ENCODE data around the gene UGT1A4. TPM values are rescaled to one million over a fixed set of nuclear protein-coding genes. Genes with fewer than 3 reads are reported as not detected.
A peak's percentile ranks its signal among the peaks of the same experiment; 100 is the strongest.

Gene UGT1A4
- total and polyA plus RNA-seq, 2 of the 8 experiments (the other 6 are each of a cell fraction or from before 2014, with no cell fraction given): not detected

GRCh38 chr2:233807966-233808935, 89.7 kb downstream of the UGT1A4 start:
- Histone ChIP-seq H3K4ac (replicated peaks; ENCODE audit: insufficient read length, low read depth, low read length) (no peak overlapping the region), H4K5ac (ENCODE audit: insufficient read length, low read depth, low read length) (no peak overlapping the region), H2BK5ac (ENCODE audit: low read depth, low read length) (no peak overlapping the region), H2AK5ac (ENCODE audit: low read depth, low read length) (no peak overlapping the region), H3K79me1 (ENCODE audit: low read depth, low read length) (no peaks in the 10 kb centered on the region), H3K23ac (ENCODE audit: insufficient read length) (no peak overlapping the region), H4K20me1 (replicated peaks in 1 of 2; ENCODE audit: control insufficient read depth in 1 of 2, insufficient read depth in 2 of 2, low read length in 2 of 2) (no peaks in the 10 kb centered on the region), H3K9ac (replicated peaks in 1 of 4; ENCODE audit: extremely low read depth in 1 of 4, low read depth in 3 of 4, low read length in 3 of 4) (no peak overlapping the region), H3K27ac (ENCODE audit: low read depth, low read length) (no peak overlapping the region), H3K4me3 (ENCODE audit: extremely low read depth in 1 of 4, insufficient read depth in 2 of 4, low read depth in 3 of 4, low read length in 4 of 4) (no peak overlapping the region), H3K23me2 (ENCODE audit: low read depth, low read length) (no peaks in the 10 kb centered on the region), H4K91ac (replicated peaks; ENCODE audit: insufficient read length, low read length) (no peak overlapping the region), H3K9me3 (ENCODE audit: insufficient read depth in 2 of 2, low read depth in 1 of 2, low read length in 1 of 2) (peaks cover 0 to 4% of the 10 kb centered on the region in 2 experiments; a peak in 2 of 4 replicates), H3K14ac (ENCODE audit: insufficient read length) (no peak overlapping the region), H3K56ac (replicated peaks; ENCODE audit: insufficient read length, low read depth, low read length) (no peak overlapping the region), H3K36me3 (ENCODE audit: control insufficient read depth in 2 of 4, insufficient read depth in 4 of 4, low read length in 3 of 4) (no peaks in the 10 kb centered on the region), H2BK12ac (ENCODE audit: low read depth, low read length) (0 out of 2 replicates have a peak overlapping the region, but pooled peaks have one; percentile 27), H2BK15ac (ENCODE audit: low read length) (no peak overlapping the region), H2BK120ac (replicated peaks; ENCODE audit: low read depth, low read length) (no peak overlapping the region), H3K4me2 (ENCODE audit: insufficient read depth in 1 of 2, low read depth in 2 of 2, low read length in 2 of 2) (no peak overlapping the region), H3K79me2 (ENCODE audit: control insufficient read depth in 1 of 2, insufficient read depth in 2 of 2, low read length in 2 of 2) (no peaks in the 10 kb centered on the region), H2BK20ac (ENCODE audit: low read length) (no peak overlapping the region), H4K8ac (ENCODE audit: extremely low read depth, insufficient read depth, low read length) (no peak overlapping the region), H2AFZ (ENCODE audit: low read length) (no peak overlapping the region), H3K18ac (ENCODE audit: extremely low read depth, low read length) (no peak overlapping the region), H3K27me3 (replicated peaks in 1 of 4; ENCODE audit: control insufficient read depth in 3 of 4, extremely low read depth in 1 of 4, insufficient read depth in 3 of 4, low read length in 3 of 4) (no peaks in the 10 kb centered on the region), H3K4me1 (replicated peaks in 1 of 4; ENCODE audit: control insufficient read depth in 3 of 4, insufficient read depth in 4 of 4, low read length in 3 of 4) (no peaks in the 10 kb centered on the region)
- 79% methylated on average over 10 of the region's 10 CpGs; no CpG with 5 or more reads in 1 of the 2 experiments for WGBS, 2 experiments (ENCODE audit: extremely low coverage in 1 of 2, insufficient coverage in 1 of 2, insufficient read length in 1 of 2, insufficient replicate concordance in 2 of 2, low coverage in 1 of 2, low lambda C conversion rate in 2 of 2, missing lambda C conversion rate in 1 of 2)
- FAIRE-seq (no peak), DNase-seq (ENCODE audit: low read depth in 1 of 2, low spot score in 2 of 2) (peak in 1 of 2 experiments; percentile 14)
- ChIA-PET CTCF (ENCODE audit: partially characterized antibody) (no interaction called here), POLR2A (ENCODE audit: partially characterized antibody) (no interaction called here)
- TF ChIP-seq SP4 (IDR thresholded peaks at IDR 0.05; ENCODE audit: low read length) (no peak), EP300 (IDR thresholded peaks at IDR 0.05; ENCODE audit: borderline replicate concordance in 1 of 2, low read depth in 2 of 2, low read length in 2 of 2) (no peak), BRCA1 (IDR thresholded peaks at IDR 0.05; ENCODE audit: low read depth, low read length) (no peak)
